NCI-H748 treated with DMSO at 0.1 percent for 48 hours (cell line): ENCODE results near the gene SIGLEC8.
"Not testable (repeated sequence)": the region's sequence is repeated elsewhere in the genome, so short reads cannot be mapped to it uniquely, and the experiment has no call there.

Source experiments
- DNase-seq: peaks from one replicate; lab custom pipeline; 2025; lab: John Stamatoyannopoulos, UW

The SIGLEC8 gene

DNA sequence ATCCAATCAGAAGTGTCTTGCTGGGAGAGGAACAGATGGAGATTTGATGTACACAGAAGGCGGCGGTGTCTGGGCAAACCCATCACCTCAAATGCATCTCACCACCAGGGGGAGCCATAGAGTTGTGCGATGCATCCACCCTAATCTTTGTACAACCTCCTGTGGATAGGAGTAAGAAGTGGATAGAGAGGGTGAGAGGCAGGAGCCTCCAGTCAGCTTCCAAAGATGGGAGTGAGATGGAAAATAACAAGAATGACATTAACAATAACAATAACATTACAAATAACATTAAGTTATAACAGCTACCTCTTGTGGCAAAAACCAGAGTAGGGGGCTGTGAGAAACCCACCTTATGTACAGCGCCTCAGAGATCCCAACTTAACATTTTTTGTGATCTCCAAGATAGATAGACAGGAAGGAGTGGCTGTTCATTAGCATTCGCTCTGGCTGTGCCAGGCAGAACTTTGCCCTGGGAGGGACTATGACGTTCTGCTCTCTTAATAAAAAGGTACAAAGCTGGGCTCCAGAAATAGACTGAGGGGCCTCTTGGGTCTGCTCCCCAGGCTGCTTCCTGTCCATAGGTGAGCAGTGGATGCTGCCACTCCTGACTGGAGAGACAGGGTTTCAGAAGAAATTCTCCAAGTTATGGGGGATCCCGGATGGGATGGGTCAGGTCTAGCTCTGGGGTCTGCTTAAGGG is 14.9 kb upstream of the SIGLEC8 start:
- peak; percentile 21 for DNase-seq

DNA sequence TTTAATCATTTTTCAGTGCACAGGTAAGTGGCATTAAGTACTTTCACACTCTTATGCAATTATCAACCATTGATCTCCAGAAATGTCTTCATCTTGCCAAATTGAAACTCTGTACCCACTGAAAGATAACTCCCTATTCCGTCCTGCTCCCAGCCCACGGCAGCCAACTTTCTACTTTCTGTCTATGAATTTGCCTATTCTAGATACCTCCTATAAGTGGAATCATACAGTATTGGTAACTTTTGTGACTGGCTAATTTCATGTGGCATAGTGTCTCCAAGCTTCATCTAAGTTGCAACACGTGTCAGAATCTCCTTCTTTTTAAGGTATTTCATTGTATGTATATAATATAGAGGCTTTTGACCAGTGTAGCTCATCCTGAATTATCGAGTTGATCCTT is 14.4 kb upstream of the SIGLEC8 start:
- no peak for DNase-seq

DNA sequence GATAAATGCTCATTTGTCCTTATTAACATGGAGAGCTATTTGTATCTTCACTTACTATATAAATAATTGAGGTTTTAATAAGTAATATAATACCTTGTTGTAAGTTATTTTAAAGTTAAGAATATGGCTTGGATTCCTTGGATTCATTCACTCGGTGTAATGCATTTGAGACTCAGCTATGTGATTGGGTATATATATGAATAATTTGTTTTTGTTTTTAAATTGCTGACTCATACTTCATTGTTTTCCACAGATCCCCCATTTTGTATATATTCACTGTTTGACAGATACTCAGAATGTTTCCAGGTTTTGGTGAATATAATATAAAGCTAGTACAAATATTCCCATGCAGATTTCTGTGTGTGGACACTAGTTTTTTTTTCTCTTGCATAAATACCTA is 13.3 kb upstream of the SIGLEC8 start:
- no peak for DNase-seq

DNA sequence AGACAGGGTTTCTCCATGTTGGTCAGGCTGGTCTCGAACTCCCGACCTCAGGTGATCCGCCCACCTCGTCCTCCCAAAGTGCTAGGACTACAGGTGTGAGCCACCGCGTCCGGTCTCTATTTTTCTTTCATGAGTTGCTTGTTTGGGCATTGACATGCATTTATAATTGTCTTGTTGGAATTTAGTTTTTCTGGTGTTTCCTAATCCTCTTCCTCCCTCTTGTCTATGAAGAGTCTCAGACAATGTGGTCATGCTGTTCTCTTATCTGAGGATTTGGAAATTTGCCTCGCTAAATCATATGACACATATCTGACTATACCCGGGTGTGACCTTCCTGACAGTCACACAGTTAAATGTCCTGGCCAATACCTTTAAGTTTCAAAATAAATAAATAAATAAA is 12.7 kb upstream of the SIGLEC8 start:
- no peak for DNase-seq

GRCh38 chr19:51469629-51470028 is 11.4 kb upstream of the SIGLEC8 start:
- DNase-seq, result no peak

DNA sequence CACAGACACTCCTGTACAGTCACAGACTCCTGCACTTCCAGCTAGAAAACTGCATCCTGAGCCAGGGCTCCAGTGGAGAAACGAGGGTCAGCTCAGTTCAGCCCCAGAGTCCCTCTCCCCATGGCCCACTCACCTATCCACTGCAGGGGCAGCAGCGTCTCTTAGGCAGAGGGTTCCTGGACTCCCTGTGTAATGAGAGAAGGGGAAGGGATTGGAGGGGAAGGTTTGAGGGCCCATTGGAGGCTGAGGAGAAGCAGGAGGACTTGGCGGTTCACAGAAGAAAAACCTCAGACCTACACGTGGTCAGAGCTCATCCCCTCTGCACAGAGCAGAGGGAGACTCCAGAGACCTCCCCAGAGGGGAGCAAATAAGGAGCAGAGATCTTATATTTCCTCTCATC is 10.9 kb upstream of the SIGLEC8 start:
- no peak for DNase-seq

GRCh38 chr19:51468545-51468920 is 10.3 kb upstream of the SIGLEC8 start:
- DNase-seq, result no peak

DNA sequence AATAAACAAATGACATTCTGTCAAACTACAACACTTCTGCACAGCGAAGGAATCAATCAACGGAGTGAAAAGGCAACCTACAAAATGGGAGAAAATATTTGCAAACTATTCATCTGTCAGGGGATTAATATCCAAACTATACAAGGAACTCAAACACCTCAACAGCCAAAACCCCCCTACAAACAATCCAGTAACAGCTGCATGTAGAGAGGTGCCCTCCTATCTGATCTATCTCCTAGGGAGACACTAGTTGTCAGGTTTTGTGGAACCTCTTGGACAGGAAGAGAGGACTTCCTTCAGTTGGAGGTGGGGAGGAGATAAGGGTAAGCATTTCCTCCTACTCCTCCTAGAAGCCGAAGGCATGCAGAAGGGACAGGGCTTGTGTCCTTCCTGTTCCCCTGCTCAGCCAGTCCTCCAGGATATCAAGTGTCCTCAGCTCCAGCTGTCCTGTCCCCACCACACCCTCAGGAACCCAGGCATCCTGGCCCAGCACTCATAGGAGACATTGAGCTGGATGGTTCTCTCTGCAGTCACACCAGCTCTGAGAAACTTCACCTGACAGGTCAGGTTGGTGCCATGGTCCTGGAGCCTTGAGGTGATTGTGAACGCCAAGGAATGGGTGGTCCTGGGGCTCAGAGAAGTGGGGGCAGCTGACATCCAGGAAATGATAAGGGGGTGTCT is 9.8 kb upstream of the SIGLEC8 start:
- no peak for DNase-seq

- DNase-seq, result no peak
Measured at GRCh38 chr19:51466723-51467122, 8.5 kb upstream of the SIGLEC8 start.

GRCh38 chr19:51463976-51464581 is 5.8 kb upstream of the SIGLEC8 start:
- DNase-seq, result not testable (repeated sequence)

DNA sequence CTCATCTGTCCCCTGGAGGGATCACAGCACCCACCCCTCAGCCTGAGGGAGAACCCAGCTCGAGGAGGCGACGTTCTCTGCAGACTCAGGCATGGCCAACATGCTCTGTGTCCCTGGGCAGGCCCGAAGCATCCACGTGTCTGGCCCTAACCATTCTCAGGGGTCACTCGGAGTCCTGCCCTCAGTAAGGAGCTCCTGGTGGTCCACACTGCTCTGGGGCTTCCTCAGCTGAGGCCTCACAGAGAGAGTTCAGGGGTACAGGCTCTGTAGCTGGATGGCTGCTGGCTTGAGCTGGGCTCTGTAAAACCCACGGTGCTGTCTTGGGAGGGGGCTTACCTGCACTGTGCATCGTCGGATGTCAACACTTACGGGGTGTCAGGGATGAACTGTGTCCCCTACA is 4.4 kb upstream of the SIGLEC8 start:
- DNase-seq, result no peak

DNA sequence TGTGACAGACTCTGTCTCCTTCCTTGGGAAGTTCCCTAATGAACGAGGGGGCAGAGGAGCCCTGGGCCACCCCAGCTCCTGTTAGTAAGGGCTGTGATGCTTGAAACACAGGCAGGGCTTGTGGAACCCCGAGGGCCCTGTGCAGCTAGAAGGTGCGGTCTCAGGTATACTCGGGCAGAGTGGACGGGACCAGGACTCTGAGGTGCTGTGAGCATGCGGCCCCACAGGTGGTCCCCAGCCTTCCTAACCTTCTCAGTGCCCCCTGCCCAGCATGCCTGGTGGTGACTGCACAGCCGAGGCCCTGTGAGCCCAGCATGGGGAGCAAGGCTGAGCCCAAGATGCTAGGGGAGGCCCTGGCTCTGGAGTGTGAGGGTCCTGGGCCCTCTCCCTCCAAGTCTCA is 4.0 kb upstream of the SIGLEC8 start:
- DNase-seq, result no peak

DNA sequence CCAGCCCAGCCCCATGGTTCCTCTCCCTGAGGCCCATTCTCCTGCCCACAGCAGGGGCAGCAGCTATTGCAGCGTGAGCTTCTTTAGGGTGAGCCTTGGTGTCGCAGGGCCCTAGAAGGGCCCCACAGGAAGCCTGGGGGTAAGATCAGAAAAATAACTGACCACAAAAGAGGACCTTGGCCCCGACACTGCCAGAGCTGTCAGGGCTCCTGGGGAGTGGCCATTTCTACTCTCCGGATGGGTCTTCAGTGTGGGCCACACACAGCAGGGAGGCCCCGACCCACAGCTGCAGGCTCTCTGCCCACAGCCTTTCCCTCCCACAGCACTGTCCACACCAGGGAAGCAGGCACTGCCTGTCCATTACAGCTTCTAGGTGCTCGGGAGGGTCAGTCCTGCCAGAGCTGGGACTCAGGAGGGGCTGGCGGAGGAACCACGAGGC is 3.5 kb upstream of the SIGLEC8 start:
- DNase-seq, result no peak

DNA sequence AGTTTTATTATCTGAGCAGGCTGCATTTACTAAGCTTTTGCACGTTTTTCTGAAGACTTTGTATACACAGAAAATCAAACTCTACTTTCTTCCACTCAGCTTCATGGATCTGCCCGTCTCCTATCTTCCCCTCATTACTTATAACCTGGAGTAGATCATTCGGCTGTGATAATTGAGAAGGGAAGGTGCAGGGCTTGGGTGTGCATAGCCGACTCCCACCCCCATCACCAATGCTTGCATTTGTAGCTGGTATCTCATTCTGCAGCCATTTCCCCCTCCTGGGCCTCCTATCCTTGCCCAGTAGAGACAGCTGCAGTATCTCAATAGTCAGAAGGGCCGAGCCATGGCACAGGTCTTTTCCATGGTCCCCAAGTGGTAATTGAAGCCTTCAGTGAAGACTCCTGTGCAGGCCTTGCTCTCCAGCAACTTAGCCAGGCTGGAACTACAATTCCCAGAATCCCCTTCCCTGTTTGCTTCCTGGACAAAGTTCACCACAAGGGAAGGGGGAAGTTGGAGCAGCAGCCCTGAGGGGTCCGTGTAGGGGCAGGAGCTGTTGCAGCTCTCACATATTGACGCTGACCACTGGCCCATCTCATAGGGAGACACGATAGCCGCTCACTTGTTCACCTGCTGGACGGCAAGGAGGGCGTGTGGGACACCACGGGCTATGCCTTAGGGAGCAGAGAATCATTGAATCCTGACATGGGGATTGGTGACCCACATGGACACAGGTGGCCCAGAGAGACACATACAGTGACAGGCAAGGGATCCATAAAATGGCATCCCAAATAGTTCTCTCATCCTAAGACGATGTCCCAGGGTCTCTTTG is 2.1 kb upstream of the SIGLEC8 start:
- no peak for DNase-seq

DNA sequence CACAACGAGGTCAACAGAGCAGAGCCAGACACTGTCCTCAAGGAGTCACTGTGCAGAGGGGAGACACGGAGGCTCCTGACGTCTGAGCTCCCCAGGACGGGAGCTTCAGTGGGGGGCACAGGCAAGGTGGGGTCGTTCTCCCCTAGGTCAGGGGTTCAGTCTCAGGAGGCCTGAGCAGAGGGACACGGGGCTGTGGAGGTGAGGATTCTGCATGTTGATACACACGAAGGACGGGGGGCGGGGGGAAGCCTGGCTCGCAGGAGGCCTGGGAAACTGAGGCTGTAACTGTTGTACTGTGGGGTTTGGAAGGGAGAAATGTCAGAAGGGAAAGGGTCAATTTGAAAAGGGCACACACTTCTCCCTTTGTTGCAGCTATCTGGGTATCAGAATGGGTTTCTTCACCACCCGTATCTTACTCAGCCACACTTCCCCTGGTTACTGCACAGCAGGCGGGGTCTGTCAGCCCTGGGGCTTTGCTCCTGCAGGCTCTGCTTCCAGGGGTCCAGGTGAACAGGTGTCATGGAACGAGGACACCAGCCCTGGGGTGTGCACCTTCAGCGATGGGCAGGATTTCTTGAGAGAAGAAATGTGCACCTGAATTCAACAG is 748 bp upstream of the SIGLEC8 start:
- DNase-seq, result no peak

DNA sequence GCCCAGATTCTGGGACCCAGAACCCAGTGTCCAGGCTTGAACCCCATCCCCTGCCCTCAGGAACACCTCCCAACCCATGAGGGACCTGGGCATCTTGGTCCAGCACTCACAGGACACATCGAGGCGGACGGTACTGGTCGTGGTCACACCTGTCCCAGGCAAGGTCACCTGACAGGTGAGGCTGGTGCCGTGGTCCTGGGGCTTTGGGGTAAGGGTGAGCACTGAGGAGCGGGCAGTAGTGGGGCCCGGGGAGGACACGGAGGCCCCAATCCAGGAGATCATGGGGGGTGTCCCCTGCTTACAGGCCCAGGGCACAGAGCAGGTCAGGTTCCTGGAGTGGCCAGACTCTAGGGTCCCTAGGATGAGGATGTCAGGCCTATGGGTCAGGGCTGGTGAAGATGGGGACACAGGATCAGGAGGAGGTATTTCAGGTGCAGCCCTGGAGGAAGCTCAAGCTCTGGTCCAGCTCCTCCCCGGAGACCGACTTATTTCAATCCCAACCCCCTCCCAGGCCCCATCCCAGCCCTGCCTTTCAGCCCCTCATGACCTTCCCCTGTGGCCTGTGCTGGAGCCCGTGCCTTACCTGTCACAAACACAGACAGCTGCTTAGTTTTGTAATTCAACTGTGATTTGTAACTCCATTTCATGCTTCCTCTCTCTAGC is 772 bp downstream of the SIGLEC8 start:
- DNase-seq, result no peak

DNA sequence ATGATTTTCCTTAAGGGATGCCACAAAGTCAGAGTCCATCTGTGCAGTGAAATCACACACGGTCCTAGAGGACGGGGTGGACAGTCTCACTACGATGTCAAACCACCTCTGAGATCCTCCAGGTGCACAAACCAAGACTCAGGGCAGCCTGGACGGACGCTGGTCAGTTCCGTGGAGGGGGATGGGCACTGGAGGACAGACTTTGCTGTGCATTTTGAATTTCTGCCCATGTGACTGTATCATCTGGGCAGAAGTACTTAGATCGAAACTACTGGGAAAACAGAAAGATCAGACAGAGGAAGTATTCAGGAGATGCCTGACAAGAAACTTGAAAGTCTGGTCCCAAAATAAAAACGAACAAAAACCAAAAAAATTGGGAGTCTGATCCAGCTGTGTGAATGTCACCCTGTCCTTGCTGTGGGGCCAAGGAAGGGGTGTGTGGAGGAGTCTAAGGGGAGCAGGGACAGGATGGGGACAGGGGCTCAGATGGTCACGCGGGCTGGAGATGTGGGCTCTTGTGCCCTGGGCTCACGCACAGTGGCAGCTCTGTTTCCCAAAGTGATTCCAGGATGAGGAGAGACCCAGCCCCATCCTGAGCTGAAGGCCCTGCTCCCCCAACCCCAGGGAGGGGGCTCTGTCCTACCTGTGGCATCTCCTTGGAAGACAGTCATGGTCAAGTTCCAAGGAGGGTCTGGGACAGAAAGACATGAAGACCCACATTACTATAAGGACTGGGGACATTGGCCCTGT is 1.5 kb downstream of the SIGLEC8 start:
- DNase-seq, result no peak

DNA sequence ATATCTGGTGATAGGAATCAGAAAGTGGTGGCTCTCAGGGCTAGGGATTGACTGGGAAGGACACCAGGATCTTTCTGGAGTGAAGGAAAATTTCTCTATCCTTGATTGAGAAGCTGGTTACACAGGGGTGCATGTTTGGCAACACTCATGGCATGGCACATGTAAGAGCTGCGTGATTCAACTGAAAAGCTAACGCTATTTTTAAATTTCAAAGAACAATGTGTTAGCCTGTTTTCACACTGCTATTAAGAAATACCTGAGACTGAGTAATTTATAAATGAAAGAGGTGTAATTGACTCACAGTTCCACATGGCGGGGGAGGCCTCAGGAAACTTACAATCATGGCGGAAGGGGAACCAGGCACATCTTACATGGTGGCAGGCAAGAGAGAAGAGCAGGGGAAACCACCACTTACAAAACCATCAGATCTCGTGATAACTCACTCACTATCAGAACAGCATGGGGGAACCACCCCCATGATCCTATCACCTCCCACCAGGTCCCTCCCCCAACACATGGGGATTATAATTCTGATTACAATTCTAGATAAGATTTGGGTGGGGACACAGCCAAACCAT is 7.4 kb downstream of the SIGLEC8 start:
- no peak for DNase-seq

GRCh38 chr19:51448411-51449016 is 9.7 kb downstream of the SIGLEC8 start:
- DNase-seq, result no peak

GRCh38 chr19:51448011-51448410 is 10.2 kb downstream of the SIGLEC8 start:
- DNase-seq, result no peak
